HPDE6-E6E7 (cell line): Measurements from ENCODE around the gene MCM3AP.
"Not testable (repeated sequence)": the region's sequence is repeated elsewhere in the genome, so short reads cannot be mapped to it uniquely, and the experiment has no call there.

Source experiments
- DNase-seq: peaks from one replicate; pipeline ENCODE4 v3.0.0; 2011; ENCODE audit warnings: missing footprints; ENCODE audit errors: extremely low spot score

Gene MCM3AP

DNA sequence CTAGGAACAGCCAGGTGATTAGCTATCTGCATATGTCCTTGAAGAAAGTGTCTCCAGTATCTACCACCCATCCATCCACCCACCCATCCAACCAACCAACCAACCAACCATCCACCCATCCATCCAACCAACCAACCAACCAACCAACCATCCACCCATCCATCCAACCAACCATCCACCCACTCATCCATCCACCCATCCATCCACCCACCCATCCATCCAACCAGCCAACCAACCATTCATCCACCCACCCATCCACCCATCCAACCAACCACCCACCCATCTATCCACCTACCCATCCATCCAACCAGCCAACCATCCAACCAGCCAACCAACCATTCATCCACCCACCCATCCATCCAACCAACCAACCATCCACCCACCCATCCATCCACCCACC lies 26.2 kb upstream of the MCM3AP start:
- no peak for DNase-seq

DNA sequence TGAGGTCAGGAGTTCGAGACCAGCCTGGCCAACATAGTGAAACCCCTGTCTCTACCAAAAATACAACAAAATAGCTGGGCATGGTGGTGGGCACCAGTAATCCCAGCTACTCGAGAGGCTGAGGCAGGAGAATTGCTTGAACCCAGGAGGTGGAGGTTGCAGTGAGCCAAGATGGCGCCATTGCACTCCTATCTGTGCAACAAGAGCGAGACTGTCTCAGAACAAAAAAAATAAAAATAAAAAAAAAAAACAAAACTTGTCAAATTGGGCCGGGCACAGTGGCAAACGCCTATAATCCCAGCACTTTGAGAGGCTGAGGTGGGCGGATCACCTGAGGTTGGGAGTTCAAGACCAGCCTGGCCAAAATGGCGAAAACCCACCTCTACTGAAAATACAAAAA lies 24.8 kb upstream of the MCM3AP start:
- DNase-seq = not testable (repeated sequence)

DNA sequence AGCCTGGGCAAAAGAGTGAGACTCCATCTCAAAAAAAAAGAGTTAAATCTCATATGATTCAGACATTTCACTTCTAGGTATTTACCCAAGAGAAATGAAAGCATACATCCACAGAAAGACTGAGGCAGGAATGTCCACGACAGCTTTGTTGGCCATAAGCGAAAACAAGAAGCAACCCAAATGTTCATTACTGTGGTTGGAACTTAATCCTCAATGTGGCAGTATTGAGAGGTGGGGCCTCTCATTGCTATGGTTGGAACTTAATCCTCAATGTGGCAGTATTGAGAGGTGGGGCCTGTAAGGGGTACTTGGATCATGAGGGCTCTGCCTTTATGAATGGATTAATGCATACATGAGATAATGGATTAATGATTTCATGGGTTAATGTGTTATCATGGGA lies 23.0 kb upstream of the MCM3AP start:
- no peak for DNase-seq

DNA sequence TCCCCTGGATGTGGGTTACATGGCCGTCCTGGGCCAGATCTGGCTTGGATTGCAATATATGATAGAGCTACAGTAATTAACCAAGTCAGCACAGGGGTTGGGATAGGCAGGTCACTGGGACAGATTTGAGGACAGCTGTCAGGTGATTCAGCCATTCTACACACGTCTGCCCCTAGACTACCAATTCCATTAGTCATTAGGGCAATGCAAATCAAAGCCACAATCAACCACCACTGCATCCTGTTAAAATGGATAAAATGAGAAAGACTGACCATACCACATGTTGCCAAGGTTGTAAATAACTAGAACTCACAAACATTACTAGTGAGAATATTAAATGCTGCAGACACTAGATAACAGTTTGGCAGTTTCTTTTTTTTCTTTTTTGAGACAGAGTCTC lies 22.2 kb upstream of the MCM3AP start:
- no peak for DNase-seq

DNA sequence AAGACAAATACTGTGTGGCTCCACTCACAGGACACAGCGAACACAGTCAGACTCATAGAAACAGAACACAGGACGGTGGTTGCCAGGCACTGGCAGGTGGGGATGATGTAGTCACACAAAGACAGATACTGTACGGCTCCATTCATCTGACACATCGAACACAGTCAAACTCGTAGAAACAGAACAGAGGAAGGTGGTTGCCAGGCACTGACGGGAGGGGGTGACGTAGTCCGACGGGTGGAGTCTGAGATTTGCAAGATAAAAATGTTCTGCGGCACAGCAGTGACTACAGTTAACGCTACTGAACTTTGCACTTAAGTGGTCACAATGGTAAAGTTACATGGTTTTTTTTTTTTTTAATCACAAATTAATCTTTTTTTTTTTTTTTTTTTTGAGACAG lies 19.5 kb upstream of the MCM3AP start:
- DNase-seq = no peak

DNA sequence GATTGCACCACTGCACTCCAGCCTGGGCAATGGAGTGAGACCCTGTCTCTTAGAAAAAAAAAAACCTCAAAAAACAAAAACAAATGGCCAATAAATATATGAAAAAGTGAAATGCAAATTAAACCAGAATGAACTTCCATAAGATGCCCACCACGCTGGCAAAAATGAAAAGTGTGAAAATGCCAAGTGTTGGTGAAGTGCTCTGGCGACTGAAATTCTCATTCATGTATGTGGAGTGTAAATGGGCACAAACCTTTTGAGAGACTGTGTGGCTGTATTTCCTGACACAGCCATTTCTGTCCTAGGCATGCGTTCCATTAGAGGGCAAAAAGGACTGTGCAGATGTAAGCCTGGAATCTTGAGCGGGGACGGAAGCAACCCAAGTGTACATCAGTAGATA lies 19.0 kb upstream of the MCM3AP start:
- DNase-seq = no peak

DNA sequence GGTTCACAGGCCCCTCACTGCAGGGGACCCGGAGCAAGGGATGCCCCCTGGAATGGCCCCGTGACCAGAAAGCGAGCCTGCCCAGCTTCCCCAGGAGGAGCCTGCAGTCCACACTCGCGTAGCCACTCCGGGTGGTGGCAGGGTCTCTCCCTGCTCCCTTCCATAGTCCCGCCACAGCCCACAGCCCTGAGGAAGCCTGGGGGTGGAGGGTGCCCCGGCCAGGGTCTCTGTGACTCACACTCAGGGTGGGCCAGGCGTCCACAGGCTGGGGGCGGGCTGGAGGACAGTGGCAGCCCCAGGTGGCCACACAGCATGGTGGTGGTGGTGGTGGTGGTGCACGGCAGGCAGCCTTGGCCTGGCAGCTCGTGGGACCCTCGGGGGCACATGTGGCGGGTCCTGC lies 16.3 kb upstream of the MCM3AP start:
- no peak for DNase-seq

DNA sequence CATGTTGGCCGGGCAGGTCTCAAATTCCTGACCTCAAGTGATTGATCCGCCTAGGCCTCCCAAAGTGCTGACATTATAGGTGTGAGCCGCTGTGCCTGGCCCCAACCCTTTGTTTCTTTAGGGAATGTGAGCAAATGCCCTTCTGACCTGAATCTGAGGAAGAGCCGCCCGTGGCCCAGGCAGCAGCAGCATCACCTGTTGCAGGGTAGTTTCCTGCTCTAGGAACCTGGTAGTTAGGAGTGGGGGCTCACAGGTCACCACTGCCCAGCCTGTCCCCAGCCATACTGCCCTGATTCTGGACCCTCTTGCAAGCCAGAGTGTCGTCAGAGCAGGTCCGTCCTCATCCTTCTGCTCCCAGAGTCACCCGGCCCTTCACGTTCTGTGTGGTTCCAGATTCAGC lies 13.8 kb upstream of the MCM3AP start:
- no peak for DNase-seq

DNA sequence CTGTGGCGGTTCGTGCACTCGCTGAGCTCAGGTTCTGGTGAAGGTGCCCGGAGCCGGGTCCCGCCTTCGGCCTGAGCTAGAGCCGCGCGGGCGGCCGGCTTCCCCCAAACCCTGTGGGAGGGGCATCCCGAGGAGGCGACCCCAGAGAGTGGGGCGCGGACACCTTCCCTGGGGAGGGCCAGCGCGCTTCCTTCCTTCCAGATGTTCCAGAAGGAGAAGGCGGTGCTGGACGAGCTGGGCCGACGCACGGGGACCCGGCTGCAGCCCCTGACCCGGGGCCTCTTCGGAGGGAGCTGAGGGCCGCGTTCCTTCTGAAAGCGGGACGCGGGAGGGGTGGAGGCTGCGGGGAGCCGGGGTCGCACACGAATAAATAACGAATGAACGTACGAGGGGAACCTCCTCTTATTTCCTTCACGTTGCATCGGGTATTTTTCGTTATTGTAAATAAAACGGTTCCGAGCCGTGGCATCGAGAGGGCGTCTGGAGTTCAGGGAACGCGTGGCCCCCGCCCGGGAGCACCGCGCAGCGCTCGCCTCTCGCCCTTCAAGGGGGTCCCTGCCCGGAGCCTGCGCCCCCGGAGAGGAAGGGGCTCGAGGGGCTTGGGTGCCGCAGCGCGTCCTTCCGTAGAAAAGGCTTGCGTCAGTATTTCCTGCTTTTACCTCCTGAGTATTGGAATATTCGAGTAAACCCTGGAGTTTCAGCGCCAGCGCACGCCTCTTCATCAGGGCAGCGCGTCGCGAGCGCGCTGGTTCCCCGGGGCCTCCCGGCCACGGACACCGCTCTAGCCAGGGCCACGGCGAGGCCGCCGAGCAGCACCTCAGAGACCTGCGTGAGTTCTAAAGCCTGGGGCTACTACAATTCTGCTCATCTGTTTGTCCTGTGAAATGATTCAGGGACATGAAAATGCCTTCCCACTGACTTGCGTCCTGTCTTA lies 12.2 kb upstream of the MCM3AP start:
- no peak for DNase-seq

DNA sequence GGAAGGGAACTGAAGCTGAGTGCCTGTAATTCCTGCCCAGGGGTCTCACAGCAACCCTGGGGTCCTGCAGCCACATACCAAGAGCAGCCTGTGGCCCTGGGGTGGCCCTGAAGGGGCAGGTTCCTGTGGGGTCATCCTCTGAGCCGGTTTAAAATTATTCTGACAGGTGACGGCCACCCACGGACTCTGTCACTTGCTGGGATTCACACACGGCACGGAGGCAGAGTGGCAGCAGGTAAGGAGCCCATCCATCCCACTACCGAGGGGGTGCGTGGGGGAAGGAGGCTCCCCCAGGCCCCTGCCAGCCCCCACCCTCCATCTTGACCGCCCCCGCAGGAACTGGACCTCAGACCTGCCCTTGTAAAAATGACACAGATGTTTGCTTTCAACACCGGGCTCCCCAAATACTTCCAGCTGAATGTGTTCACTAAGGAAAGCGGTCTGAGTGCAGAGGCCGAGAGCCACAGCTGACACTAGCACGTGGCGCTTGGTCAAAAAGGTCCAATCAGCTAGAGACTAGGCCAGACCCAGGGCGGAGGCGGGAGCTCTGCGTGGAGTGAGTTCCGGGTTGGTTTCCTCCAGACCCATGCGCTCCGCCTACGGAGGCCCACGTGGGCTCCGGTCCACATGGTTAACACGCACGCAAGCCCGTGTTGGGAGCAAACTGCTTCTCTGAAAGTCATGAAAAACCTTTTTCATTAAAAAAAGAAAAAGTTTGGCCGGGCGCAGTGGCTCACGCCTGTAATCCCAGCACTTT lies 10.8 kb upstream of the MCM3AP start:
- DNase-seq = no peak

DNA sequence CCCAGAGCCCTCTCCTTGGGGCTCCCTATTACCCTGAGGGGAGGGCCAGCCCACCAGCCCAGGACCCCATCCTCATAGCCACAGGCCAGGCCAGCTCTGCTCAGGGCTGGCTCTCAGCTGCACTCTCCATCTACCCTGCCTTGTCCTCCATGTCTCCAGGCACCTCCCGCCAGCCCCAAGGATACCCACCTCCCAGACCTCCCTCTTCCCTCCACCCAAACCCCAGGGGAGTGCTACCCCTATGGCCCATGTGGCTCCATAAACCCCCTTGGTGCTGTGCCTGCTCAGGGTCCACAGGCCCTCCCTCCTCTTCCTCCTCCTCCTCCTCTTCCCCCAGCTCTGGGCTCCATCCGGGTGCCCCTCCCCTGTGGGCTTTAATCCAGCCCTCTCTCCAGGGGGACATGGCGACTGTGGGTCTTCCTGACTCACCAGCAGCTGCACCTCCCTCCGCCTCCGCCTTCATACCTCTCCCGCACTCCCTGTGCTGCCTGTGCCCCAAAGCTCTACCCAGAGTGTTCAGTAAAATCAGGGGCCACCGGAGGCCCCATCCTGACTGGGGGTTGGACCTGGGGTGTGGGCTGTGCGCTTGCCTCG lies 9.9 kb upstream of the MCM3AP start:
- DNase-seq = no peak

DNA sequence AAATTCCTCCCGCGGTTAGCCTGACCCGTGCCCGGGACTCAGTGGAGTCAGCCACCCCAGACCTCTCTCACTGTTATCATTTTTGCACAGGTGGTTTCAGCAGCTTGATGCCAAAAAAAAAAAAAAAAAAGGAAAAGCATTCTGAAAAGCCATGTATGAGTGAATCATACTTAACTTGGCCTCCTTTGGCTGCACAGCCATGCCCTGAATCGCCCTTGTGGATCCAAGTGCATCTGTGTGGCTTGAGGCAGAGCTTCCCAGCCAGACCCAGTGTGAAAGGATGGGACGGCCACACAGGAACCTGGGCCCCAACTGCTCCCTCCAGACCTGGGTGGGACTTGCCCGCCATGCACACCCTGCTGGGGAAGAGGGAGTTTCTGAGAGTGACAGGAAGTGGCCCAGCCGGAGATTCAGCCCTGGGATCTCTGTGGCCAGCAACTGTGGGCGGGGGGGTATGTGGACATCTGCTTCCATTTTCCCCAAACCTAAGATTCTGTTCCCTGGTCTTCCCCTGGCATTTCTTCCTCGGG lies 9.3 kb upstream of the MCM3AP start:
- no peak for DNase-seq

DNA sequence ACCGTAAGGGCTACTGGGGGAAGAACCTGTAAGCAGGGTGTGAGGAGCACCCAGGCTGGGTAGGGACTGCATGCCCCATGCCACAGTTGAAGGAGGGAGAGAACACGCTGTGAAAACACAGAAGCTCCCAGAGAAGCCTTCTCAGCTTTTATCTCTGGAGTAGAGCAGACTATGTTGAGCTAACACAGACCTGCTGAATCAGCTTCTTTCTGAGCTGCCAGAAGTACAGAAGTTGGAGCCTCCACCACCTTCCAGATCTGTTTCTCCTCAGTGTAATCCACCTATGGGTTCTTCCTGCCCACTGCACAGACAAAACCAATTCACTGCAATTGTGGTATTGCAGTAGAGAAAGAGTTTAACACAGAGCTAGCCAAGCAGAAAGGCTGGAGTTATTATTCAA lies 6.2 kb upstream of the MCM3AP start:
- no peak for DNase-seq

DNA sequence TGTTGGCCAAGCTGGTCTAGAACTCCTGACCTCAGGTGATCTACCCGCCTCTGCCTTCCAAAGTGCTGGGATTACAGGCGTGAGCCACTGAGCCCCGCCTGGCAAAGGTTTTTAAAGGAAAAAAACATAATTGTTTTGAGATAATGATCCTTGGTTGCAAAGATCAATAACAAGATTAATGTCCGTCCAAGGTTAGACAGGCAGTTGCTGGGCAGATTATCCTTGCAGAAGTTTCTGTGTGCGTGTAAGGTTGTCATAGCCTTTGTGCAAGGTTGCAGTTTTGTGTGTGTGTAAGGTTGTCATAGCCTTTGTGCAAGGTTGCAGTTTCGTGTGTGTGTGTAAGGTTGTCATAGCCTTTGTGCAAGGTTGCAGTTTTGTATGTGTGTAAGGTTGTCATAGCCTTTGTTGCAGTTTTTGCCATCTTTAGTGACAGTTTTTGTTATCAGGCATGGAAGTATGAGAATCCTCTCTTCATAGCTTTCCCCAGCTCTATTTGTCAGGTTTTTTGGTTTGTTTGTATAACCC lies 4.3 kb upstream of the MCM3AP start:
- no peak for DNase-seq

DNA sequence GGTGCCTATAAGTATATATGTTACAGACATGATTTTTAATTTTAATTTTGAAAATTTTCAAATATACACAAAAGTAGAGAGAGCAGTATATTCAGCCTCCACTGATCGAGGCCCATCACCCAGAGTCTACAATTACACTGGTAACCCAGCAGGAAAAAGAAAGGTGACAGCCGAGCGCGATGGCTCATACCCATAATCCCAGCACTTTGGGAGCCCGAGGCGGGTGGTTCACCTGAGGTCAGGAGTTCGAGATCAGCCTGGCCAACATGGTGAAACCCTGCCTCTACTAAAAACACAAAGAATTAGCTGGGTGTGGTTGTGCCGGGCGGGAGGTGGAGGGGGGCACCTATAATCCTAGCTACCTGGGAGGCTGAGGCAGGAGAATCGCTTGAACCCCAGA lies 2.1 kb upstream of the MCM3AP start:
- no peak for DNase-seq

DNA sequence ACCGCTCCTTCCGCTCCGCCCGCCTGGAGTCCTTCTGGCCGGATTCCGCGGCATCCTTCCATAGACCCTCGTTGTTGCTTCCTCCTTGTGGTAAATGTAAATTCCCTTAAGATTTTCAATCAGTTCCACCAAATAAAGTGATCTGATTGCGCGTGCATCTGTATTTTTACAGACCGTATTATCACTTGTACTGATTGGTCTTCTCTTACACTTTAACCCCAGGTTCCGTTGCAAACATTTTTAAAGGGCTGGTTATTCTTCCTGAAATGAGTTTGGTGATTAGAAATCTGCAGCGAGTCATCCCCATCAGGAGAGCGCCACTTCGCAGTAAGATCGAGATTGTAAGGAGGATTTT lies 1.2 kb upstream of the MCM3AP start:
- DNase-seq = no peak

DNA sequence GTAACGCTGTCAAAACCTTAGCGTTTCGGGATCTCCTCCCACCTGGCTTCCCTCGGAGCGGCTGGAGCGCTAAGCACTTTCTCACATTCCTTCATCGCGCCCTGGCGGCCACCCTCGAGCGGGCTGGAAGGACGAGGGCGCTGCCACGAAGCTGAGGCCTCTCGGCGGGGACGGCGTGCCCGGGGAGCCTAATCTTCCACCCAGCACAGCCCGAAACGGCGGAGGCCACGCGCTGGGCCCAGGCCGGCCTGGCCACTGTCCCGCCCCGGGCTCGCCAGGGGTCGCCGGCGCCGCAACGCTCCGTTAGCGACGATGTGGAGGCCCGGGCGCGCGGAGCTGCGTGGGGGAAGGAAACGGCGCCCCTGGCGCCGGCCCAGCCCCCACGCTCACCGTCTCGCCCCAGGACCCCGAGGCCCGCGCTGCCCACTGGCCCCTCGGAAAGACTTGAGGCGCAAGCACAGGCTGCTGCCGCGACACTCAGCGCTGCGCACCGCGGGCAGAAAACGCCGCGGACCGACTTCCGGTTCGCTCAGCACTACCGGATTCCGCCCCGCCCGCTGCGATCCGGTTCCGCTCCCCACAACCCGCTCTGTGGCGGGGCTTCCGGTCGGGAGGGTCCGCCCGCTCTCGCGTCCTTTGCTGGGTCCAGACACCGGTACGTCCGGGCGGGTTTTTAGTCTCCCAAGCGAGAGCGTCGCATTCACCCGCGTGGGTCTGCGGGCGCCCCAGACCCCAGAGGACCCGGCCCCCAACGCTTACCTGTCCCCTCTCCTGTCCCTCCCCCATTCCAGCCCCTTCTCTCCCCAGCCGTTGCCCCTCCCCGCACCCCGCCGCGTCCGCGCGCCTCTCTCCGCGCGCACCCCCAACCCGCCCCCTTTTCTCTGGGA lies 593 bp upstream of the MCM3AP start, which contains the start of gene YBEY:
Gene YBEY (plus strand): TSS at position 582 of the 887 bp plus-strand sequence. CDS start 572 bp downstream, outside the sequence.
- peak; percentile 89 for DNase-seq

DNA sequence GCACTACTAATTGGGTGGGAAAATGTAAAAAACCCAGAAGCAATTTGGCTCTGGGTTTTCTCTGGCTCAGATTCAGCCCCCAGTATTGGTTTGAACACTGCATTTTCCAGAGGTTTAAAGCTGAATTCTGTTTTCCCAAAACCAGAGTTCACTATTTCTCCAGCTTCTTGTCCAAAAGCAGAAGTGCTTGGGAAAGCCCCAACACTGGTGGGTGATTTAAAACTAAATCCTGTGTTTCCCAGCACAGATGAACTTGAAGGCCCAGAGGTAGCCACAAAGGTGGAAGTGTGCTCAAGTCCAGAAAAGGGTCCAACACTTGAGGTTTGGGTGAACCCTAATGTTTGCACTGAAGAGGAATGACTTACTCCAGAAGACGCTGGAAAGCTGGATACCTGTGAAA lies 678 bp downstream of the MCM3AP start:
- DNase-seq = no peak

DNA sequence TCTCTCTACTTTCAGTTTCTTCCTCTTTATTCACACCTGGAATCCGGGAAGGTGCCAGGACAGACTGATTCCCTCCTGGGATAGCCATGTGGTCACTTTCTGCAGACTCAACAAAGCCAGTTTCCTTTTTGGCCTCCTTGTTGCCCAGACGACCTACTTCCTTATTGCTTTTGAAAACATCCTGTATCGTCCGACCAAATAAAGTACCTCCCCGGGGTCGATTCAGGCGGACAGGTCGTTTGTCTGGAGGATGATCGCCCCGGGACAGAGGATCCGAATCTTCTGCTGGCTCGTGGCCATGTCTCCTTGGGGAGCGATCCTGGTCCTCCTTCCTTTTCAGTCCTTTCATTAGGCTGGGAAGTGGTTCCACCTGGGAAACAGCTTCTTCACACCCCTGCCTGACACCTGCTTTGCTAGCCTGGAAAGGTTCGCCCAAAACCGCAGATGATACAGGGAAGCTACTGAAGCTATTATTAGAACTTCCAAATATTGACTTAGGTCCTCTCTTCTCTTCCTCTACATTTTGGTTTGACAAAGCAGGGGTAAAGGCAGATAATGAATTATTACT lies 1.2 kb downstream of the MCM3AP start:
- no peak for DNase-seq

DNA sequence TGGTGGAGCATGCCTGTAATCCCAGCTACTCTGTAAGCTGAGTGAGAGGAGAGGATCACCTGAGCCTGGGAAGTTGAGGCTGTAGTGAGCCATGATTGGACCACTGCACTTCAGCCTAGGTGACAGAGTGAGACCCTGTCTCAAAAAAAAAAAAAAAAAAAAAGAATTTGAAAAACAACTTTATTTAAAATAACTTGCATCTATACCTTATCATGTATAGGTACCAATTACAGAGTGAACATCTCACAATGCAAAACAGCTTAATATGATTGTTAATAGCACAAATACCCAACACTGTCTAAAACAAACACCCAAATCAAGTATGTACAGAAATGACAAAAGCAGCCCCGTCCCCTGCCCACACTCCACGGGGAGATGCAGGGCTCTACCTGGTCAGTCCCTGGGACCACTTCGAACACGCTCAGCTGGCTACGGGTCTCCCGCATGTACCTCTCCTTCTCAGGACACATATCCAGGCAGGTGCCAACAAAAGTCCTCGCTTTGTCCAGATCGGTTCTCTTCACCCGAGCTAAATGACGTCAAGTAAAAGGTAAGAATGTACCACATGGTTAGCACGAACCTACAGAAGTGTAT lies 10.5 kb downstream of the MCM3AP start:
- no peak for DNase-seq
